K562 (cell line): ENCODE measurements around the gene PRRT1. TPM values are rescaled to one million over a fixed set of nuclear protein-coding genes. Genes with fewer than 3 reads are reported as not detected.

ENCODE experiments used
- GABPB1 ChIP-seq: sonication (generic); formaldehyde crosslinking; IDR thresholded peaks from 2 replicates; pipeline ENCODE4 v1.8.0; 2022; ENCODE audit warnings: mild to moderate bottlenecking, missing genetic modification reagents
- HOXB6 ChIP-seq: fragments of 250-450 bp; sonication (Bioruptor Pico); IDR thresholded peaks from 2 replicates; pipeline ENCODE4 v1.5.1; 2022; ENCODE audit warnings: mild to moderate bottlenecking, borderline replicate concordance
- KLF10 ChIP-seq: fragments of 250-450 bp; sonication (Bioruptor Pico); IDR thresholded peaks from 2 replicates; pipeline ENCODE4 v1.6.1; 2021; ENCODE audit warnings: matching md5 sums
- MGA ChIP-seq: fragments of 450-650 bp; IDR thresholded peaks from 2 replicates; pipeline ENCODE4 v1.6.1; 2016; ENCODE audit warnings: mild to moderate bottlenecking, moderate library complexity
- PHF21A ChIP-seq: fragments of 450-650 bp; IDR thresholded peaks from 2 replicates; pipeline ENCODE4 v1.6.1; 2017; ENCODE audit warnings: low read depth, borderline replicate concordance
- RCOR1 ChIP-seq, 2 experiments: IDR thresholded peaks; 2 replicates each; pipeline ENCODE4 v1.6.1; 2012; ENCODE audit warnings: low read depth in 2 of 2, low read length in 2 of 2, borderline replicate concordance in 1 of 2, improper control_type of control experiment in 1 of 2
- TAF7 ChIP-seq: fragments of 450-650 bp; IDR thresholded peaks from 2 replicates; pipeline ENCODE4 v1.6.1; 2016; ENCODE audit warnings: missing genetic modification characterization, missing compliant biosample characterization
- TCFL5 ChIP-seq: fragments of 250-450 bp; sonication (Bioruptor Pico); conservative IDR thresholded peaks from 2 replicates; pipeline ENCODE4 v1.6.1; 2021; ENCODE audit warnings: mild to moderate bottlenecking, moderate library complexity, matching md5 sums
- USF1 ChIP-seq: sonication (generic); formaldehyde crosslinking; IDR thresholded peaks from 2 replicates; pipeline ENCODE4 v1.9.0; 2022; ENCODE audit warnings: mild to moderate bottlenecking, missing genetic modification reagents
- ZBED1 ChIP-seq: IDR thresholded peaks from 2 replicates; pipeline ENCODE4 v1.6.1; 2014
- ZFP30 ChIP-seq: fragments of 250-450 bp; sonication (Bioruptor Pico); IDR thresholded peaks from 2 replicates; pipeline ENCODE4 v1.8.0; 2022; ENCODE audit warnings: moderate library complexity, mild to moderate bottlenecking, inconsistent platforms, borderline replicate concordance
- ZNF134 ChIP-seq: fragments of 250-450 bp; sonication (Bioruptor Pico); conservative IDR thresholded peaks from 2 replicates; pipeline ENCODE4 v1.4.0; 2020
- ZNF717 ChIP-seq: fragments of 250-450 bp; sonication (Bioruptor Pico); IDR thresholded peaks from 2 replicates; pipeline ENCODE4 v1.5.0; 2021
- polyA plus RNA-seq, 8 experiments: library from polyadenylated mRNA; depleted of rRNA in 4 of 8; stranded (reverse) in 5 of 8; unstranded in 3 of 8; fragments of >200 nt; fragmentation: Nextera tagmentation in 2 of 8; fragmentation: Illumina TruSeq in 1 of 8; extraction: Ambion mirVana in 2 of 8; extraction: Trizol in 1 of 8; gene quantifications; 2 replicates each; pipeline versions ENCODE4 v1.2.1 to v1.2.3, GENCODE V29; 2011 to 2014; ENCODE audit warnings: inconsistent platforms in 1 of 8, missing spikeins in 1 of 8
- total RNA-seq, 7 experiments: library from RNA; depleted of rRNA in 6 of 7; stranded (reverse); fragments of >200 nt in 6 of 7; fragmentation: Illumina TruSeq in 2 of 7; extraction: Trizol in 2 of 7; gene quantifications; 2 replicates each; pipeline versions ENCODE4 v1.2.1 to v1.2.3, GENCODE V29; 2011 to 2021; ENCODE audit warnings: low replicate concordance in 1 of 7
- TF ChIP-seq, protein P1 (sequence below): fragments of 450-650 bp; formaldehyde crosslinking; IDR thresholded peaks from 2 replicates; pipeline ENCODE4 v1.4.0; 2020; ENCODE audit warnings: mild to moderate bottlenecking, moderate library complexity

Gene PRRT1
- total and polyA plus RNA-seq, 9 of the 15 experiments (the other 6 are each of a cell fraction or from before 2014, with no cell fraction given): 0.14 to 3.5 (median 0.41) TPM

GRCh38 chr6:32194825-32195651 lies 43.3 kb upstream of the PRRT1 start (continued):
- TF ChIP-seq MGA (no peak; the same call in 1 of the 2 replicates), ZBED1 (no peak; the same call in 1 of the 2 replicates), TCFL5 (no peak), PHF21A (no peak), TAF7 (peak; percentile 48; the same call in 1 of the 2 replicates), GABPB1 (no peak), HOXB6 (CRISPR knock-in tag) (no peak), KLF10 (no peak), RCOR1 (IDR thresholded peaks at IDR 0.05; ENCODE audit: borderline replicate concordance in 1 of 2, low read depth in 2 of 2, low read length in 2 of 2) (peak in 1 of 2 experiments; percentile 16; a peak in 1 of 4 replicates), ZNF717 (no peak), USF1 (no peak), ZFP30 (CRISPR knock-in tag) (no peak), ZNF134 (CRISPR knock-in tag) (no peak)
- TF ChIP-seq, protein P1, sequence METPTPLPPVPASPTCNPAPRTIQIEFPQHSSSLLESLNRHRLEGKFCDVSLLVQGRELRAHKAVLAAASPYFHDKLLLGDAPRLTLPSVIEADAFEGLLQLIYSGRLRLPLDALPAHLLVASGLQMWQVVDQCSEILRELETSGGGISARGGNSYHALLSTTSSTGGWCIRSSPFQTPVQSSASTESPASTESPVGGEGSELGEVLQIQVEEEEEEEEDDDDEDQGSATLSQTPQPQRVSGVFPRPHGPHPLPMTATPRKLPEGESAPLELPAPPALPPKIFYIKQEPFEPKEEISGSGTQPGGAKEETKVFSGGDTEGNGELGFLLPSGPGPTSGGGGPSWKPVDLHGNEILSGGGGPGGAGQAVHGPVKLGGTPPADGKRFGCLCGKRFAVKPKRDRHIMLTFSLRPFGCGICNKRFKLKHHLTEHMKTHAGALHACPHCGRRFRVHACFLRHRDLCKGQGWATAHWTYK (CRISPR knock-in tag): no peak
